HG03378 (cell line): ENCODE measurements around the gene GID8.
A peak's percentile ranks its signal among the peaks of the same experiment; 100 is the strongest.

ENCODE experiments used
- ATAC-seq: cut with Tn5 transposase; IDR thresholded peaks from one replicate; pipeline ENCODE4 v1.9.1; 2021; ENCODE audit warnings: mild to moderate bottlenecking, moderate library complexity; ENCODE audit not compliant: unreplicated experiment

GID8 gene

GRCh38 chr20:62968378-62969178 lies 30.6 kb downstream of the GID8 start:
- no peak for ATAC-seq

GRCh38 chr20:62969179-62969760 lies 31.3 kb downstream of the GID8 start:
- no peak for ATAC-seq

- ATAC-seq, result no peak
These were observed 32.0 kb downstream of the GID8 start for GRCh38 chr20:62969939-62970306.

GRCh38 chr20:62970307-62971210 lies 32.6 kb downstream of the GID8 start:
- ATAC-seq, result no peak

GRCh38 chr20:62971211-62971949 lies 33.4 kb downstream of the GID8 start:
- no peak for ATAC-seq

- no peak for ATAC-seq
These were observed 34.2 kb downstream of the GID8 start for GRCh38 chr20:62971950-62972844.

- ATAC-seq, result no peak
These were observed 35.1 kb downstream of the GID8 start for GRCh38 chr20:62972845-62973745.

GRCh38 chr20:62975251-62975760 lies 37.4 kb downstream of the GID8 start:
- ATAC-seq, result no peak

GRCh38 chr20:62975812-62976508 lies 38.0 kb downstream of the GID8 start:
- ATAC-seq, result no peak

GRCh38 chr20:62976886-62977285 lies 38.9 kb downstream of the GID8 start:
- ATAC-seq, result no peak

GRCh38 chr20:62977613-62978560 lies 39.9 kb downstream of the GID8 start:
- ATAC-seq, result peak; percentile 72

- no peak for ATAC-seq
These were observed 40.6 kb downstream of the GID8 start for GRCh38 chr20:62978561-62978943.

GRCh38 chr20:62979310-62979709 lies 41.4 kb downstream of the GID8 start:
- no peak for ATAC-seq

GRCh38 chr20:62979876-62980373 lies 42.0 kb downstream of the GID8 start:
- no peak for ATAC-seq

- ATAC-seq, result no peak
These were observed 42.5 kb downstream of the GID8 start for GRCh38 chr20:62980380-62980960.

- ATAC-seq, result no peak
These were observed 43.0 kb downstream of the GID8 start for GRCh38 chr20:62980970-62981369.
